ENCODE measurements around the gene HDGFL2.

GRCh38 chr19:4519521-4520277 lies 47.6 kb downstream of the HDGFL2 start:
- TF ChIP-seq CTCF (IDR thresholded peaks at IDR 0.05; ENCODE audit: low read length) (no peak), EZH2phosphoT487 (IDR thresholded peaks at IDR 0.05; ENCODE audit: low read length) (no peak)
